ENCODE results near the gene ZDHHC3.

- TF ChIP-seq CTCF (IDR thresholded peaks at IDR 0.05) (no peak), EZH2 (IDR thresholded peaks at IDR 0.05) (no peak)
Measured at GRCh38 chr3:44974416-44974815, 1.6 kb downstream of the ZDHHC3 start.

Data from neural progenitor cell (in vitro differentiated cells).